SK-N-SH treated with all-trans-retinoic acid at 6 μM for 48 hours (cell line): ENCODE data around the gene KIFC3.

Source experiments
- ATAC-seq: fragments of 200-7000 bp; cut with Tn5 transposase; 3 replicates; pipeline ENCODE4 v1.9.1; 2020; ENCODE audit warnings: mild to moderate bottlenecking, moderate library complexity
- ARNTL ChIP-seq: fragments of 450-650 bp; formaldehyde crosslinking; IDR thresholded peaks from 2 replicates; pipeline ENCODE4 v1.5.0; 2020; ENCODE audit warnings: low read depth, mild to moderate bottlenecking, moderate library complexity, borderline replicate concordance
- BACH2 ChIP-seq: fragments of 250-450 bp; sonication (Bioruptor Pico); IDR thresholded peaks from 2 replicates; pipeline ENCODE4 v1.9.0; 2021; ENCODE audit warnings: mild to moderate bottlenecking, borderline replicate concordance
- CSDC2 ChIP-seq: fragments of 250-450 bp; sonication (Bioruptor Pico); IDR thresholded peaks from 2 replicates; pipeline ENCODE4 v1.5.0; 2020; ENCODE audit warnings: mild to moderate bottlenecking, moderate library complexity
- ESRRG ChIP-seq: fragments of 250-450 bp; sonication (Bioruptor Pico); IDR thresholded peaks from 2 replicates; pipeline ENCODE4 v1.6.1; 2021; ENCODE audit warnings: mild to moderate bottlenecking
- ISL1 ChIP-seq: fragments of 250-450 bp; sonication (Bioruptor Pico); IDR thresholded peaks from 2 replicates; pipeline ENCODE4 v2.1.2; 2022; ENCODE audit warnings: mild to moderate bottlenecking, moderate library complexity
- OSR1 ChIP-seq: fragments of 250-450 bp; sonication (Bioruptor Pico); IDR thresholded peaks from 2 replicates; pipeline ENCODE4 v1.8.0; 2022; ENCODE audit warnings: moderate library complexity, mild to moderate bottlenecking, inconsistent platforms
- RARB ChIP-seq: fragments of 250-450 bp; sonication (Bioruptor Pico); IDR thresholded peaks from 2 replicates; pipeline ENCODE4 v1.8.0; 2021; ENCODE audit warnings: mild to moderate bottlenecking, moderate library complexity
- SNAI2 ChIP-seq: fragments of 250-450 bp; sonication (Bioruptor Pico); IDR thresholded peaks from 2 replicates; pipeline ENCODE4 v1.5.0; 2020; ENCODE audit warnings: mild to moderate bottlenecking, moderate library complexity
- TCF4 ChIP-seq: fragments of 250-450 bp; sonication (Bioruptor Pico); IDR thresholded peaks from 2 replicates; pipeline ENCODE4 v1.8.0; 2021; ENCODE audit warnings: mild to moderate bottlenecking, moderate library complexity, borderline replicate concordance
- TOX ChIP-seq: fragments of 250-450 bp; sonication (Bioruptor Pico); IDR thresholded peaks from 2 replicates; pipeline ENCODE4 v1.8.0; 2021; ENCODE audit warnings: mild to moderate bottlenecking, moderate library complexity, borderline replicate concordance
- ZC3H10 ChIP-seq: fragments of 250-450 bp; sonication (Bioruptor Pico); IDR thresholded peaks from 2 replicates; pipeline ENCODE4 v1.5.1; 2021; ENCODE audit warnings: mild to moderate bottlenecking, moderate library complexity
- ZFP3 ChIP-seq: fragments of 250-450 bp; sonication (Bioruptor Pico); IDR thresholded peaks from 2 replicates; pipeline ENCODE4 v1.5.0; 2020; ENCODE audit warnings: mild to moderate bottlenecking, moderate library complexity
- ZFP30 ChIP-seq: fragments of 450-650 bp; formaldehyde crosslinking; IDR thresholded peaks from 2 replicates; pipeline ENCODE4 v1.5.0; 2022; ENCODE audit warnings: mild to moderate bottlenecking, moderate library complexity
- ZNF565 ChIP-seq: fragments of 450-650 bp; formaldehyde crosslinking; conservative IDR thresholded peaks from 2 replicates; pipeline ENCODE4 v1.5.0; 2020; ENCODE audit warnings: low read depth, mild to moderate bottlenecking, moderate library complexity
- ZNF8 ChIP-seq: fragments of 450-650 bp; formaldehyde crosslinking; IDR thresholded peaks from 2 replicates; pipeline ENCODE4 v1.5.0; 2020; ENCODE audit warnings: mild to moderate bottlenecking, moderate library complexity
- TF ChIP-seq, protein P1 (sequence below): fragments of 250-450 bp; sonication (Bioruptor Pico); IDR thresholded peaks from 2 replicates; pipeline ENCODE4 v1.8.0; 2021; ENCODE audit warnings: low read depth, mild to moderate bottlenecking, moderate library complexity, borderline replicate concordance
- TF ChIP-seq, protein P2 (sequence below): fragments of 250-450 bp; sonication (Bioruptor Pico); IDR thresholded peaks from 2 replicates; pipeline ENCODE4 v1.5.1; 2021; ENCODE audit warnings: mild to moderate bottlenecking, moderate library complexity
- TF ChIP-seq, protein P3 (sequence below): fragments of 250-450 bp; sonication (Bioruptor Pico); IDR thresholded peaks from 2 replicates; pipeline ENCODE4 v1.5.0; 2020; ENCODE audit warnings: mild to moderate bottlenecking, moderate library complexity
- TF ChIP-seq, protein P4 (sequence below): fragments of 250-450 bp; sonication (Bioruptor Pico); IDR thresholded peaks from 2 replicates; pipeline ENCODE4 v1.5.1; 2020; ENCODE audit warnings: low read depth, mild to moderate bottlenecking, moderate library complexity

Gene KIFC3

DNA sequence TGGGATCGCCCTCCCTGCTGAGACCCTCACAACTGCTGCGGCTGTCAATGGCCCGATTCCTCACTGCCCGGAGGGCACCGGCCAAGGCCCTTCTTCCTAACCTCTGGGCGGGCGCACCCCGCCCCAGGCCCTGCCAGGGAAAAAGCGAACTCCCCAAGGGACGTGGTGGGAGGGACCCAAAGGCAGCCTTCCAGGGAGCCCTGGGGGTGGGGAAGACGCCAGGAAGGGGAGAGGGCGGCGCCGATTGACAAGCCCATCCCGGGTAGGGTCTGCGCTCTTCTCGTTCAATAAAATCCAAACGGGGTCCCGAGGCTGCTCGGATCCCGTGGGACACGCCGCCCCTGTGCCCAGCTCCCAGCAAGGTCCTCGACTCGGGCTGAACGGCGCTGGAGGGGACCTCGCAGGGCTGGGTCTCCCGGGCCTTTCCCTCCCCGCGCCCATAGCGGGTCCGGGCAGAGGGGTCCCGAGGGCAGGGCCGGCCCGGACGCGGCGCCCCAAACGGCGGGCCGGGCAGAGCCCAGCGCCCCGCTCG, 416 bp downstream of the KIFC3 start:
- TF ChIP-seq, protein P1, sequence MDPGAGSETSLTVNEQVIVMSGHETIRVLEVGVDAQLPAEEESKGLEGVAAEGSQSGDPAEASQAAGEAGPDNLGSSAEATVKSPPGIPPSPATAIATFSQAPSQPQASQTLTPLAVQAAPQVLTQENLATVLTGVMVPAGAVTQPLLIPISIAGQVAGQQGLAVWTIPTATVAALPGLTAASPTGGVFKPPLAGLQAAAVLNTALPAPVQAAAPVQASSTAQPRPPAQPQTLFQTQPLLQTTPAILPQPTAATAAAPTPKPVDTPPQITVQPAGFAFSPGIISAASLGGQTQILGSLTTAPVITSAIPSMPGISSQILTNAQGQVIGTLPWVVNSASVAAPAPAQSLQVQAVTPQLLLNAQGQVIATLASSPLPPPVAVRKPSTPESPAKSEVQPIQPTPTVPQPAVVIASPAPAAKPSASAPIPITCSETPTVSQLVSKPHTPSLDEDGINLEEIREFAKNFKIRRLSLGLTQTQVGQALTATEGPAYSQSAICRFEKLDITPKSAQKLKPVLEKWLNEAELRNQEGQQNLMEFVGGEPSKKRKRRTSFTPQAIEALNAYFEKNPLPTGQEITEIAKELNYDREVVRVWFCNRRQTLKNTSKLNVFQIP (CRISPR knock-in tag): no peak
- TF ChIP-seq RARB (CRISPR knock-in tag): no peak
- TF ChIP-seq BACH2 (CRISPR knock-in tag): no peak
- TF ChIP-seq TOX: no peak
- TF ChIP-seq ZC3H10 (CRISPR knock-in tag): no peak
- no peak for TF ChIP-seq ZNF8 (CRISPR knock-in tag)
- TF ChIP-seq SNAI2 (CRISPR knock-in tag): no peak
- TF ChIP-seq, protein P2, sequence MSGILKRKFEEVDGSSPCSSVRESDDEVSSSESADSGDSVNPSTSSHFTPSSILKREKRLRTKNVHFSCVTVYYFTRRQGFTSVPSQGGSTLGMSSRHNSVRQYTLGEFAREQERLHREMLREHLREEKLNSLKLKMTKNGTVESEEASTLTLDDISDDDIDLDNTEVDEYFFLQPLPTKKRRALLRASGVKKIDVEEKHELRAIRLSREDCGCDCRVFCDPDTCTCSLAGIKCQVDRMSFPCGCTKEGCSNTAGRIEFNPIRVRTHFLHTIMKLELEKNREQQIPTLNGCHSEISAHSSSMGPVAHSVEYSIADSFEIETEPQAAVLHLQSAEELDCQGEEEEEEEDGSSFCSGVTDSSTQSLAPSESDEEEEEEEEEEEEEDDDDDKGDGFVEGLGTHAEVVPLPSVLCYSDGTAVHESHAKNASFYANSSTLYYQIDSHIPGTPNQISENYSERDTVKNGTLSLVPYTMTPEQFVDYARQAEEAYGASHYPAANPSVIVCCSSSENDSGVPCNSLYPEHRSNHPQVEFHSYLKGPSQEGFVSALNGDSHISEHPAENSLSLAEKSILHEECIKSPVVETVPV: no peak
- no peak for TF ChIP-seq ARNTL (CRISPR knock-in tag)
- no peak for TF ChIP-seq ZFP3 (CRISPR knock-in tag)
- TF ChIP-seq TCF4 (CRISPR knock-in tag): no peak
- TF ChIP-seq ZNF565 (CRISPR knock-in tag): no peak
- peak; percentile 59 for ATAC-seq

DNA sequence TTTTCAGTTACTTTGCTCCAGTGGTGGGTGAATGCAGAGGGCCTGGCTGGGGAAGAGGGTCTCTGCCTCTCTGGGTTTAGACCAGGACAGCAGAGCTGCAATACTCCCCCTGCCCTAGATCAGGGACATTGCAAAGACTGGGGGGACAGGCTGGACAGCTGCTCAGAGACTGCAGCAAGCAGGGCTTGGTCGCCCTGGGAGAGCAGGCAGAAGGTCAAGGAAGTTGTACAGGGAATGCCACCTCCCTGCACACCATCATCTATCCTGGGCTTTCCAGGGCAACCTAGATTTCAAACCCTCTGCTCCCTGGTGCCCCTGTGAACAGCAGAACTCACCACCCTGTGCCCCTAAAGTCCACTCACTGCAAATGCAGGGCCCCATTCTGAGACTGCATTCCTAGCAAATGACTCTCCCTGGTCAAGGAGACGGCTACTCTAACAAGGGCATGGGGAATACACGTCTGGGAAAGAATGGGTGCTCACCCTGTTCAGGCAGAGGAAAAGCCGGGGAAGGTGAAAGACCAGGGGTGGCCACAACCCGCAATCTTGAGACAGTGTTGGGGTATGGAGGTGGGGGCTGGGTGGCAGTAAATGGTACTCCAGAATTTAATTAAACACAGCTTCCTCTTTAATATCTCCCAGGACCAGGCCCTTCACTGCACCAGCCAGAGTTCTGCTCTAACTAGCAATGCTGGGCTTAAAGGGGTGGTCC, 1.0 kb downstream of the KIFC3 start:
- peak; percentile 91 for ATAC-seq
- TF ChIP-seq SNAI2 (CRISPR knock-in tag) (no peak), ISL1 (CRISPR knock-in tag) (no peak), BACH2 (CRISPR knock-in tag) (no peak), CSDC2 (CRISPR knock-in tag) (no peak), OSR1 (CRISPR knock-in tag) (no peak), TCF4 (CRISPR knock-in tag) (no peak), ZFP30 (CRISPR knock-in tag) (no peak), TOX (no peak), ESRRG (CRISPR knock-in tag) (no peak)
- TF ChIP-seq, protein P3, sequence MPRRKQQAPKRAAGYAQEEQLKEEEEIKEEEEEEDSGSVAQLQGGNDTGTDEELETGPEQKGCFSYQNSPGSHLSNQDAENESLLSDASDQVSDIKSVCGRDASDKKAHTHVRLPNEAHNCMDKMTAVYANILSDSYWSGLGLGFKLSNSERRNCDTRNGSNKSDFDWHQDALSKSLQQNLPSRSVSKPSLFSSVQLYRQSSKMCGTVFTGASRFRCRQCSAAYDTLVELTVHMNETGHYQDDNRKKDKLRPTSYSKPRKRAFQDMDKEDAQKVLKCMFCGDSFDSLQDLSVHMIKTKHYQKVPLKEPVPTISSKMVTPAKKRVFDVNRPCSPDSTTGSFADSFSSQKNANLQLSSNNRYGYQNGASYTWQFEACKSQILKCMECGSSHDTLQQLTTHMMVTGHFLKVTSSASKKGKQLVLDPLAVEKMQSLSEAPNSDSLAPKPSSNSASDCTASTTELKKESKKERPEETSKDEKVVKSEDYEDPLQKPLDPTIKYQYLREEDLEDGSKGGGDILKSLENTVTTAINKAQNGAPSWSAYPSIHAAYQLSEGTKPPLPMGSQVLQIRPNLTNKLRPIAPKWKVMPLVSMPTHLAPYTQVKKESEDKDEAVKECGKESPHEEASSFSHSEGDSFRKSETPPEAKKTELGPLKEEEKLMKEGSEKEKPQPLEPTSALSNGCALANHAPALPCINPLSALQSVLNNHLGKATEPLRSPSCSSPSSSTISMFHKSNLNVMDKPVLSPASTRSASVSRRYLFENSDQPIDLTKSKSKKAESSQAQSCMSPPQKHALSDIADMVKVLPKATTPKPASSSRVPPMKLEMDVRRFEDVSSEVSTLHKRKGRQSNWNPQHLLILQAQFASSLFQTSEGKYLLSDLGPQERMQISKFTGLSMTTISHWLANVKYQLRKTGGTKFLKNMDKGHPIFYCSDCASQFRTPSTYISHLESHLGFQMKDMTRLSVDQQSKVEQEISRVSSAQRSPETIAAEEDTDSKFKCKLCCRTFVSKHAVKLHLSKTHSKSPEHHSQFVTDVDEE (CRISPR knock-in tag): no peak

DNA sequence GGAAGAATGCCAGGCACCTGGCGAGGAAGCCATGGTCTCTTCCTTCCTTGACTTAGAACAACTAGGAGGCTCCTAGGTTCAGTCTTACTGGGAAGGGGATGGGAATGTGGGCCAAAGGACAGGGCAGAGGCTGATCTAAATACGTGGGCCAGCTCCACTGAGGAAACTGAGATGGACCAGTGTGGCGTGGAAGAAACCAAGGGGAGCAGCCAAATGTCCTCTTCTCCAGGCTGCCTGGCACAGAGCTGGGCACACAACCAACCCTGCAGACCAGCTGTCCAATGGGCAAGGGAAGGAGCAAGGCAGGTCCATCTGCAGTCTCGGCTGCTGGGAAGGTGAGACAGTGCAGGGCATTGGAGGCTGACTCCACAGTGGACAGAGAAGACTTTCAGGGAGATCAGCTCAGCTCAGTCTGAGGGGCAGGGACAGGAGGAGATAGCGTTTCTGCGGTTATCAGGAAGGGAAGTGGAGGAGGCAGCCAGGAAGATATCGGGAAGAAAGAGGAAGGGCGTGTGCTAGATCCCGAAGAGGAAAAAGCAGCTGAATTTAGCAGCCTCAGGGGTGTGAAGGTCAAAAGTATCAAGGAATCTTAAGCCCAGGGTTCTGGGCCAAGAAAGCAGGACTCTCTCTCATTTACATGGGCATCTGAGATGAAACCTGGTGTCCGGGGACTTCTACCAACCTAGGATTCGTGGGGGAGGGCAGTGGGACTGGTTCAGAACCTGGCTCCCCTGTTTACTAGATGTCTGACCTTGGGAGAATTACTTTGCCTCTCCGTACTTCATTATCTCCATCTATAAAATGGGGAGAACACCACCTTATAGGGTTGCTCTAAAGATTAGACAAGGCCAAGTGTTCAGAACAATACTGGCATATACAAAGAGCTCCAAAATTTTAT, 1.8 kb downstream of the KIFC3 start:
- ATAC-seq: no peak
- TF ChIP-seq SNAI2 (CRISPR knock-in tag): no peak
- TF ChIP-seq TCF4 (CRISPR knock-in tag): no peak
- TF ChIP-seq, protein P1 (CRISPR knock-in tag): no peak
- TF ChIP-seq, protein P3 (CRISPR knock-in tag): no peak
- TF ChIP-seq, protein P4, sequence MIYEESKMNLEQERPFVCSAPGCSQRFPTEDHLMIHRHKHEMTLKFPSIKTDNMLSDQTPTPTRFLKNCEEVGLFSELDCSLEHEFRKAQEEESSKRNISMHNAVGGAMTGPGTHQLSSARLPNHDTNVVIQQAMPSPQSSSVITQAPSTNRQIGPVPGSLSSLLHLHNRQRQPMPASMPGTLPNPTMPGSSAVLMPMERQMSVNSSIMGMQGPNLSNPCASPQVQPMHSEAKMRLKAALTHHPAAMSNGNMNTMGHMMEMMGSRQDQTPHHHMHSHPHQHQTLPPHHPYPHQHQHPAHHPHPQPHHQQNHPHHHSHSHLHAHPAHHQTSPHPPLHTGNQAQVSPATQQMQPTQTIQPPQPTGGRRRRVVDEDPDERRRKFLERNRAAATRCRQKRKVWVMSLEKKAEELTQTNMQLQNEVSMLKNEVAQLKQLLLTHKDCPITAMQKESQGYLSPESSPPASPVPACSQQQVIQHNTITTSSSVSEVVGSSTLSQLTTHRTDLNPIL: no peak
- TF ChIP-seq, all 23 proteins: peak for 0
